Kidney (tissue), 14 donors: ENCODE measurements around the gene RAD51B. TPM values are rescaled to one million over a fixed set of nuclear protein-coding genes. Genes with fewer than 3 reads are reported as not detected.

Experiments used
- DNase-seq, 5 donors: peaks; one replicate each; pipeline ENCODE4 v3.0.0-alpha.2; 2013 to 2020
- FAIRE-seq: peaks from 2 replicates; lab custom pipeline; 2012; peaks lifted over from hg19 to GRCh38; lab: Jason Lieb, UNC
- H3K27ac ChIP-seq, 2 donors: one replicate each; pipeline ENCODE4 v1.7.0; 2013; ENCODE audit warnings: low read depth in 2 of 2, low read length in 2 of 2, inconsistent platforms in 1 of 2
- H3K27me3 ChIP-seq: one replicate; pipeline ENCODE4 v1.7.1; 2013; ENCODE audit warnings: low read length, inconsistent platforms; ENCODE audit not compliant: control insufficient read depth, insufficient read depth
- H3K36me3 ChIP-seq, 3 donors: one replicate each; pipeline versions ENCODE4 v1.7.0 to v1.7.1; 2013; ENCODE audit warnings: low read length in 3 of 3, control low read depth in 1 of 3, inconsistent platforms in 1 of 3; ENCODE audit not compliant: insufficient read depth in 3 of 3, control insufficient read depth in 2 of 3
- H3K4me1 ChIP-seq, 3 donors: one replicate each; pipeline versions ENCODE4 v1.7.0 to v1.7.1; 2013; ENCODE audit warnings: low read length in 3 of 3, inconsistent platforms in 1 of 3, low read depth in 1 of 3; ENCODE audit not compliant: control insufficient read depth in 2 of 3, insufficient read depth in 2 of 3
- H3K4me3 ChIP-seq, 3 donors: one replicate each; pipeline versions ENCODE4 v1.7.0 to v1.8.1; 2013; ENCODE audit warnings: low read length in 3 of 3, control low read depth in 1 of 3, inconsistent platforms in 1 of 3
- H3K9ac ChIP-seq, 3 donors: one replicate each; pipeline versions ENCODE4 v1.7.0 to v1.7.1; 2013; ENCODE audit warnings: low read length in 3 of 3, control low read depth in 1 of 3, inconsistent platforms in 1 of 3
- H3K9me3 ChIP-seq, 3 donors: one replicate each; pipeline versions ENCODE4 v1.7.0 to v1.7.1; 2013; ENCODE audit warnings: low read length in 3 of 3, control low read depth in 1 of 3, inconsistent platforms in 1 of 3; ENCODE audit not compliant: control insufficient read depth in 2 of 3, insufficient read depth in 1 of 3
- intact Hi-C: fragments of 100-400 bp; cut with DNase I; formaldehyde crosslinking; loops from one replicate; pipeline ENCODE4 v1.11.1; 2022
- polyA plus RNA-seq: library from polyadenylated mRNA; stranded (reverse); fragments of 350-450 nt; fragmentation: Illumina TruSeq; extraction: RNeasy Lipid Tissue Mini Kit (QIAGEN cat#74804); gene quantifications from one replicate; pipeline ENCODE4 v1.2.3, GENCODE V29; 2014; ENCODE audit warnings: low read depth, low replicate concordance; ENCODE audit not compliant: insufficient read depth
- total RNA-seq: library from RNA; stranded (reverse); fragmentation: NEBNext Ultra II Directional; extraction: Animal tissue kit (Norgen Biotek cat#: 25700); gene quantifications from one replicate; pipeline ENCODE4 v1.2.1, GENCODE V29; 2021
- TF ChIP-seq, protein P1 (sequence below): IDR thresholded peaks from 3 replicates; pipeline ENCODE4 v1.5.1; 2012; ENCODE audit warnings: mild to moderate bottlenecking, moderate library complexity, borderline replicate concordance; ENCODE audit not compliant: insufficient read depth; ENCODE audit errors: extremely low read depth
- donor health status: control.
- donor health status: control.
- donor health status: control.
- donor health status: control.
- donor health status: control.
- donor health status: DM: yes; HTN: yes; CAD: no.
- donor health status: Normal renal cell carcinoma (clear cell type).

Gene RAD51B
- total and polyA plus RNA-seq, 2 donors from 2014 or later, result 6.9 to 18.0 TPM

- peaks cover 0 to 5% (median 0%) of the 10 kb centered on the region in 3 donors for H3K4me1 ChIP-seq
- DNase-seq (peak in 2 of 5 donors; percentile 61 to 83), FAIRE-seq (peak; percentile 47)
- H3K36me3 ChIP-seq, result no peaks in the 10 kb centered on the region
- H3K4me3 ChIP-seq, result peak overlapping the region in 2 of 3 donors; percentile 32 to 35
- no peaks in the 10 kb centered on the region for H3K9me3 ChIP-seq
- no peak overlapping the region for H3K9ac ChIP-seq
- TF ChIP-seq, protein P1, sequence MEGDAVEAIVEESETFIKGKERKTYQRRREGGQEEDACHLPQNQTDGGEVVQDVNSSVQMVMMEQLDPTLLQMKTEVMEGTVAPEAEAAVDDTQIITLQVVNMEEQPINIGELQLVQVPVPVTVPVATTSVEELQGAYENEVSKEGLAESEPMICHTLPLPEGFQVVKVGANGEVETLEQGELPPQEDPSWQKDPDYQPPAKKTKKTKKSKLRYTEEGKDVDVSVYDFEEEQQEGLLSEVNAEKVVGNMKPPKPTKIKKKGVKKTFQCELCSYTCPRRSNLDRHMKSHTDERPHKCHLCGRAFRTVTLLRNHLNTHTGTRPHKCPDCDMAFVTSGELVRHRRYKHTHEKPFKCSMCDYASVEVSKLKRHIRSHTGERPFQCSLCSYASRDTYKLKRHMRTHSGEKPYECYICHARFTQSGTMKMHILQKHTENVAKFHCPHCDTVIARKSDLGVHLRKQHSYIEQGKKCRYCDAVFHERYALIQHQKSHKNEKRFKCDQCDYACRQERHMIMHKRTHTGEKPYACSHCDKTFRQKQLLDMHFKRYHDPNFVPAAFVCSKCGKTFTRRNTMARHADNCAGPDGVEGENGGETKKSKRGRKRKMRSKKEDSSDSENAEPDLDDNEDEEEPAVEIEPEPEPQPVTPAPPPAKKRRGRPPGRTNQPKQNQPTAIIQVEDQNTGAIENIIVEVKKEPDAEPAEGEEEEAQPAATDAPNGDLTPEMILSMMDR, result no peak
- peak overlapping the region in 1 of 2 donors; percentile 24 for H3K27ac ChIP-seq
- intact Hi-C loops, result no loop called here
- H3K27me3 ChIP-seq, result no peaks in the 10 kb centered on the region
Observed at GRCh38 chr14:68011406-68012028, 191.9 kb downstream of the RAD51B start.

- TF ChIP-seq, protein P1, result no peak
- H3K36me3 ChIP-seq, result no peaks in the 10 kb centered on the region
- no peak overlapping the region for H3K27ac ChIP-seq
- FAIRE-seq, result no peak
- peak in 1 of 5 donors; percentile 21 for DNase-seq
- no peak overlapping the region for H3K9ac ChIP-seq
- H3K27me3 ChIP-seq, result no peaks in the 10 kb centered on the region
- no peaks in the 10 kb centered on the region for H3K9me3 ChIP-seq
- no peak overlapping the region for H3K4me3 ChIP-seq
- peaks cover 0 to 5% (median 0%) of the 10 kb centered on the region in 3 donors for H3K4me1 ChIP-seq
- intact Hi-C loops, result no loop called here
Observed at GRCh38 chr14:68012871-68013270, 193.3 kb downstream of the RAD51B start.

DNA sequence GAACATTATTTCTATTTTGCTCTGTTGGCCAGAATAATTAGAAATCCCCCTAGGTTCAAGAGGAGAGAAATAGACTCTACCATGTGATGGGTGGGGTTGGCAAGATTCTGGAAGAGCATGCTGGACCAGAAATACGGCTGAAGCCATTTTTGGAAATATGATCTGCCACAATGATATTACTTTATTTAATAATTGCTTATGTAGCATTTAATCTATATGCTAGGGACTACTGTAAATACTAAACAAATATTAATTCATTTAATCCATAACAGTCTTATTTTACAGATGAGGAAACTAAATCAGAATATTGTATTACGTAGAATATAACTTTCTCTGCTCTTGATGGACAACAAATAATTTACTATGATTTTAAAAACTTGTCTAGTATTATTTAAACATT lies 193.7 kb downstream of the RAD51B start:
- TF ChIP-seq, protein P1, result no peak
- DNase-seq, result no peak
- no peaks in the 10 kb centered on the region for H3K27me3 ChIP-seq

More for the DNA sequence above, 193.7 kb downstream of the RAD51B start:
- H3K9me3 ChIP-seq, result no peaks in the 10 kb centered on the region
- no peak overlapping the region for H3K4me3 ChIP-seq
- intact Hi-C loops, result no loop called here
- H3K36me3 ChIP-seq, result no peaks in the 10 kb centered on the region
- peaks cover 0 to 5% (median 2%) of the 10 kb centered on the region in 3 donors for H3K4me1 ChIP-seq
- no peak for FAIRE-seq
- H3K27ac ChIP-seq, result no peak overlapping the region
- no peak overlapping the region for H3K9ac ChIP-seq
